ENCODE results near the gene SLC19A2. TPM values are rescaled to one million over a fixed set of nuclear protein-coding genes. Genes with fewer than 3 reads are reported as not detected.
"Not testable (repeated sequence)": the region's sequence is repeated elsewhere in the genome, so short reads cannot be mapped to it uniquely, and the experiment has no call there.

The SLC19A2 gene
- total RNA-seq, 1 donor from 2014 or later: 4.1 TPM

GRCh38 chr1:169509354-169509753, 23.6 kb upstream of the SLC19A2 start:
- ATAC-seq: no peak

GRCh38 chr1:169508432-169509338, 22.9 kb upstream of the SLC19A2 start:
- ATAC-seq: no peak

GRCh38 chr1:169507413-169507812, 21.7 kb upstream of the SLC19A2 start:
- ATAC-seq: no peak

GRCh38 chr1:169503601-169504000, 17.9 kb upstream of the SLC19A2 start:
- ATAC-seq: not testable (repeated sequence)

- ATAC-seq: no peak
Measured at GRCh38 chr1:169499807-169500206, 14.1 kb upstream of the SLC19A2 start.

GRCh38 chr1:169497317-169497716, 11.6 kb upstream of the SLC19A2 start:
- ATAC-seq: peak; percentile 73

- ATAC-seq: peak; percentile 64
Measured at GRCh38 chr1:169495916-169496315, 10.2 kb upstream of the SLC19A2 start.

GRCh38 chr1:169495046-169495775, 9.5 kb upstream of the SLC19A2 start:
- peak; percentile 80 for ATAC-seq

GRCh38 chr1:169494343-169494742, 8.6 kb upstream of the SLC19A2 start:
- ATAC-seq: no peak

GRCh38 chr1:169493251-169493650, 7.5 kb upstream of the SLC19A2 start:
- no peak for ATAC-seq

- ATAC-seq: peak; percentile 51
Measured at GRCh38 chr1:169491845-169492281, 6.1 kb upstream of the SLC19A2 start.

- no peak for ATAC-seq
Measured at GRCh38 chr1:169488157-169488556, 2.4 kb upstream of the SLC19A2 start.

GRCh38 chr1:169487561-169487960, 1.8 kb upstream of the SLC19A2 start:
- ATAC-seq: no peak

- ATAC-seq: no peak
Measured at GRCh38 chr1:169487133-169487532, 1.4 kb upstream of the SLC19A2 start.

GRCh38 chr1:169486281-169487051, 722 bp upstream of the SLC19A2 start:
- ATAC-seq: no peak

- peak; percentile 64 for ATAC-seq
Measured at GRCh38 chr1:169484683-169485430, 887 bp downstream of the SLC19A2 start.

GRCh38 chr1:169484101-169484500, 1.6 kb downstream of the SLC19A2 start:
- peak; percentile 43 for ATAC-seq

- ATAC-seq: no peak
Measured at GRCh38 chr1:169483500-169483966, 2.2 kb downstream of the SLC19A2 start.

- ATAC-seq: no peak
Measured at GRCh38 chr1:169479363-169480066, 6.2 kb downstream of the SLC19A2 start.

- no peak for ATAC-seq
Measured at GRCh38 chr1:169478094-169478672, 7.6 kb downstream of the SLC19A2 start.

Measured in esophagus mucosa (tissue), 1 donor.